HepG2 (cell line): ENCODE measurements around the gene SH2D7. TPM values are rescaled to one million over a fixed set of nuclear protein-coding genes. Genes with fewer than 3 reads are reported as not detected.

Experiments
- DMAP1 ChIP-seq: IDR thresholded peaks from 2 replicates; pipeline ENCODE4 v1.6.1; 2016
- GATAD1 ChIP-seq: IDR thresholded peaks from 2 replicates; pipeline ENCODE4 v1.6.1; 2016; ENCODE audit warnings: missing genetic modification reagents, missing compliant biosample characterization
- HOXA7 ChIP-seq: sonication (generic); formaldehyde crosslinking; IDR thresholded peaks from 2 replicates; pipeline ENCODE4 v1.8.1; 2022; ENCODE audit warnings: mild to moderate bottlenecking, missing genetic modification reagents, moderate library complexity
- KAT8 ChIP-seq: IDR thresholded peaks from 2 replicates; pipeline ENCODE4 v1.6.1; 2016; ENCODE audit warnings: missing genetic modification reagents, missing compliant biosample characterization
- KDM2A ChIP-seq: sonication (generic); formaldehyde crosslinking; IDR thresholded peaks from 2 replicates; pipeline ENCODE4 v1.4.0; 2020; ENCODE audit warnings: low read depth, missing genetic modification reagents, borderline replicate concordance
- NCOR1 ChIP-seq: fragments of 200-600 bp; sonication (generic); IDR thresholded peaks from 2 replicates; pipeline ENCODE4 v1.7.0; 2017; ENCODE audit warnings: antibody characterized with exemption, low read length, borderline replicate concordance
- PHF8 ChIP-seq: sonication (generic); formaldehyde crosslinking; IDR thresholded peaks from 2 replicates; pipeline ENCODE4 v1.5.0; 2020; ENCODE audit warnings: missing genetic modification reagents
- POGK ChIP-seq: sonication (generic); formaldehyde crosslinking; conservative IDR thresholded peaks from 2 replicates; pipeline ENCODE4 v1.8.0; 2022; ENCODE audit warnings: mild to moderate bottlenecking, moderate library complexity, missing genetic modification reagents
- SAFB2 ChIP-seq: sonication (generic); formaldehyde crosslinking; IDR thresholded peaks from 2 replicates; pipeline ENCODE4 v1.5.1; 2020; ENCODE audit warnings: missing genetic modification reagents, low read depth, mild to moderate bottlenecking, borderline replicate concordance
- SALL2 ChIP-seq: sonication (generic); formaldehyde crosslinking; IDR thresholded peaks from 2 replicates; pipeline ENCODE4 v1.8.1; 2023; ENCODE audit warnings: mild to moderate bottlenecking, missing genetic modification reagents, inconsistent platforms
- SKI ChIP-seq: fragments of 450-650 bp; IDR thresholded peaks from one replicate; pipeline ENCODE4 v1.6.1; 2018; ENCODE audit warnings: mild to moderate bottlenecking; ENCODE audit not compliant: partially characterized antibody
- TERF1 ChIP-seq: sonication (generic); formaldehyde crosslinking; IDR thresholded peaks from 2 replicates; pipeline ENCODE4 v1.8.0; 2022; ENCODE audit warnings: mild to moderate bottlenecking, missing genetic modification reagents, moderate library complexity
- U2AF1 ChIP-seq: fragments of 200-400 bp; formaldehyde crosslinking; optimal IDR thresholded peaks from 2 replicates; pipeline ENCODE3; 2017; ENCODE audit warnings: mild to moderate bottlenecking, low read depth, low read length
- U2AF2 ChIP-seq: fragments of 200-400 bp; formaldehyde crosslinking; IDR thresholded peaks from 2 replicates; pipeline ENCODE4 v1.6.1; 2017; ENCODE audit warnings: low read depth, mild to moderate bottlenecking, low read length
- ZNF451 ChIP-seq: sonication (generic); formaldehyde crosslinking; IDR thresholded peaks from 2 replicates; pipeline ENCODE4 v1.5.0; 2020; ENCODE audit warnings: mild to moderate bottlenecking, missing genetic modification reagents
- ZNF460 ChIP-seq: sonication (generic); formaldehyde crosslinking; IDR thresholded peaks from 2 replicates; pipeline ENCODE4 v1.5.1; 2020; ENCODE audit warnings: missing genetic modification reagents, mild to moderate bottlenecking, borderline replicate concordance
- ZNF512 ChIP-seq: sonication (generic); formaldehyde crosslinking; IDR thresholded peaks from 2 replicates; pipeline ENCODE4 v1.4.0; 2020; ENCODE audit warnings: mild to moderate bottlenecking, missing genetic modification reagents
- ZNF629 ChIP-seq: sonication (generic); formaldehyde crosslinking; conservative IDR thresholded peaks from 2 replicates; pipeline ENCODE4 v1.5.0; 2020; ENCODE audit warnings: missing genetic modification reagents
- ZNF790 ChIP-seq: sonication (generic); formaldehyde crosslinking; IDR thresholded peaks from 2 replicates; pipeline ENCODE4 v1.8.0; 2022; ENCODE audit warnings: missing genetic modification reagents, mild to moderate bottlenecking, borderline replicate concordance
- ZSCAN22 ChIP-seq: sonication (generic); formaldehyde crosslinking; IDR thresholded peaks from 2 replicates; pipeline ENCODE4 v1.4.0; 2020; ENCODE audit warnings: mild to moderate bottlenecking, missing genetic modification reagents
- polyA plus RNA-seq, 8 experiments: library from polyadenylated mRNA; depleted of rRNA in 3 of 8; stranded (reverse) in 7 of 8; unstranded in 1 of 8; fragments of >200 nt; fragmentation: Illumina TruSeq in 4 of 8; extraction: Trizol in 4 of 8; gene quantifications; 2 replicates each; pipeline versions ENCODE4 v1.2.1 to v1.2.3, GENCODE V29; 2011 to 2016; ENCODE audit warnings: low read depth in 4 of 8, missing spikeins in 1 of 8, mixed read lengths in 1 of 8; ENCODE audit not compliant: insufficient read depth in 1 of 8
- total RNA-seq, 5 experiments: library from RNA; depleted of rRNA; stranded (reverse); fragments of >200 nt; fragmentation: Illumina TruSeq; extraction: Trizol; gene quantifications; 2 replicates each; pipeline ENCODE4 v1.2.3, GENCODE V29; 2016; ENCODE audit warnings: low read depth in 1 of 5
- TF ChIP-seq, protein P1 (sequence below): sonication (generic); formaldehyde crosslinking; IDR thresholded peaks from 2 replicates; pipeline ENCODE4 v1.5.0; 2020; ENCODE audit warnings: mild to moderate bottlenecking, missing genetic modification reagents

Gene SH2D7
- total and polyA plus RNA-seq, 2 of the 13 experiments (the other 11 are each of a cell fraction or from before 2014, with no cell fraction given) = not detected

- no peak for TF ChIP-seq NCOR1
- TF ChIP-seq HOXA7 = no peak
- TF ChIP-seq POGK = peak; percentile 55; the same call in 1 of the 2 replicates
- no peak for TF ChIP-seq GATAD1 (CRISPR knock-in tag)
- no peak for TF ChIP-seq ZNF460
- peak; percentile 71; the same call in 1 of the 2 replicates for TF ChIP-seq ZNF451 (CRISPR knock-in tag)
- peak; percentile 49; the same call in 1 of the 2 replicates for TF ChIP-seq ZNF790 (CRISPR knock-in tag)
- no peak for TF ChIP-seq ZNF629
- peak; percentile 57 for TF ChIP-seq SKI
- no peak for TF ChIP-seq U2AF1
- TF ChIP-seq ZSCAN22 (CRISPR knock-in tag) = no peak
- peak; percentile 67; the same call in 1 of the 2 replicates for TF ChIP-seq KAT8
- no peak for TF ChIP-seq U2AF2
- peak; percentile 74; the same call in 1 of the 2 replicates for TF ChIP-seq KDM2A (CRISPR knock-in tag)
- TF ChIP-seq SALL2 (CRISPR knock-in tag) = 0 out of 2 replicates have a peak, but pooled peaks have one; percentile 29
- TF ChIP-seq, protein P1, sequence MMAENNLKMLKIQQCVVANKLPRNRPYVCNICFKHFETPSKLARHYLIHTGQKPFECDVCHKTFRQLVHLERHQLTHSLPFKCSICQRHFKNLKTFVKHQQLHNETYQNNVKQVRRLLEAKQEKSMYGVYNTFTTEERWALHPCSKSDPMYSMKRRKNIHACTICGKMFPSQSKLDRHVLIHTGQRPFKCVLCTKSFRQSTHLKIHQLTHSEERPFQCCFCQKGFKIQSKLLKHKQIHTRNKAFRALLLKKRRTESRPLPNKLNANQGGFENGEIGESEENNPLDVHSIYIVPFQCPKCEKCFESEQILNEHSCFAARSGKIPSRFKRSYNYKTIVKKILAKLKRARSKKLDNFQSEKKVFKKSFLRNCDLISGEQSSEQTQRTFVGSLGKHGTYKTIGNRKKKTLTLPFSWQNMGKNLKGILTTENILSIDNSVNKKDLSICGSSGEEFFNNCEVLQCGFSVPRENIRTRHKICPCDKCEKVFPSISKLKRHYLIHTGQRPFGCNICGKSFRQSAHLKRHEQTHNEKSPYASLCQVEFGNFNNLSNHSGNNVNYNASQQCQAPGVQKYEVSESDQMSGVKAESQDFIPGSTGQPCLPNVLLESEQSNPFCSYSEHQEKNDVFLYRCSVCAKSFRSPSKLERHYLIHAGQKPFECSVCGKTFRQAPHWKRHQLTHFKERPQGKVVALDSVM (CRISPR knock-in tag) = no peak
- peak; percentile 61; the same call in 1 of the 2 replicates for TF ChIP-seq DMAP1 (CRISPR knock-in tag)
- no peak for TF ChIP-seq ZNF512 (CRISPR knock-in tag)
- TF ChIP-seq PHF8 (CRISPR knock-in tag) = peak; percentile 90
- TF ChIP-seq SAFB2 (CRISPR knock-in tag) = peak; percentile 48; the same call in 1 of the 2 replicates
- 0 out of 2 replicates have a peak, but pooled peaks have one; percentile 63 for TF ChIP-seq TERF1 (CRISPR knock-in tag)
Observed at GRCh38 chr15:78131295-78132061, 39.1 kb downstream of the SH2D7 start, which contains the start of gene CIB2 (continued).
